K562 (cell line): ENCODE data around the gene NTPCR. TPM values are rescaled to one million over a fixed set of nuclear protein-coding genes. Genes with fewer than 3 reads are reported as not detected.

ENCODE experiments used
- ATAC-seq: fragments of 200-7000 bp; cut with Tn5 transposase; 3 replicates; pipeline ENCODE4 v1.9.1; 2020; ENCODE audit warnings: moderate library complexity
- BruUV-seq: library from RNA; stranded (reverse); fragments of 400-500 nt; replicated peaks from 2 replicates; lab custom pipeline; 2021; lab: Mats Ljungman, UMichigan
- CTCF ChIA-PET: fragments of 300-600 bp; formaldehyde crosslinking; extraction: SDS; loops from one replicate; lab custom pipeline; 2021; ENCODE audit warnings: low intra/inter-chr PET ratio; lab: Yijun Ruan, JAX
- POLR2A ChIA-PET: fragments of 300-600, 350-650 bp; sonication (Branson Sonifier 250); formaldehyde crosslinking; extraction: SDS; loops from one replicate; lab custom pipeline; 2021; ENCODE audit warnings: antibody characterized with exemption, inconsistent platforms; lab: Yijun Ruan, JAX
- DNase-seq, 4 experiments: peaks; one replicate each; pipeline versions ENCODE4 v3.0.0 to v3.0.0-alpha.2; 2011 to 2018; ENCODE audit warnings: low spot score in 3 of 4, mixed read lengths in 3 of 4; ENCODE audit errors: extremely low read depth in 1 of 4
- FAIRE-seq: peaks from 2 replicates; lab custom pipeline; 2011; peaks lifted over from hg19 to GRCh38; lab: Jason Lieb, UNC
- H2AFZ ChIP-seq: 2 replicates; pipeline ENCODE4 v1.6.0; 2011; ENCODE audit warnings: low read depth, low read length, control low read depth, inconsistent platforms
- H3K27ac ChIP-seq: fragments of 200-600 bp; 3 replicates; pipeline ENCODE4 v1.8.0; 2011; ENCODE audit warnings: low read depth, mild to moderate bottlenecking, control low read depth, inconsistent platforms, low read length, moderate library complexity, mixed read lengths; ENCODE audit errors: extremely low read depth
- H3K27me3 ChIP-seq, 2 experiments: fragments of 300-600 bp in 1 of 2; 2 replicates in 1 of 2; 3 replicates in 1 of 2; pipeline versions ENCODE4 v1.6.0 to v1.8.0; 2011; ENCODE audit warnings: inconsistent platforms in 2 of 2, low read length in 2 of 2, mild to moderate bottlenecking in 1 of 2, mixed read lengths in 1 of 2, moderate library complexity in 1 of 2; ENCODE audit not compliant: control insufficient read depth in 2 of 2, insufficient read depth in 2 of 2
- H3K36me3 ChIP-seq: fragments of 300-600 bp; 3 replicates; pipeline ENCODE4 v1.8.0; 2011; ENCODE audit warnings: mild to moderate bottlenecking, low read length, inconsistent platforms; ENCODE audit not compliant: control insufficient read depth, insufficient read depth
- H3K4me1 ChIP-seq, 2 experiments: fragments of 200-600 bp in 1 of 2; replicated peaks in 1 of 2; 2 replicates in 1 of 2; 3 replicates in 1 of 2; pipeline versions ENCODE4 v1.5.1 to v1.8.0; 2011; ENCODE audit warnings: inconsistent platforms in 2 of 2, low read length in 2 of 2, mild to moderate bottlenecking in 1 of 2, mixed read lengths in 1 of 2, moderate library complexity in 1 of 2; ENCODE audit not compliant: control insufficient read depth in 2 of 2, insufficient read depth in 2 of 2
- H3K4me2 ChIP-seq: 2 replicates; pipeline ENCODE4 v1.6.1; 2011; ENCODE audit warnings: low read length, control low read depth, inconsistent platforms, mixed read lengths; ENCODE audit not compliant: insufficient read depth
- H3K4me3 ChIP-seq: fragments of 200-600 bp; sonication (generic), shearing (Covaris generic); 2 replicates; pipeline ENCODE4 v1.5.1; 2016; ENCODE audit warnings: control low read depth, inconsistent platforms
- H3K79me2 ChIP-seq: fragments of 200-600 bp; 3 replicates; pipeline ENCODE4 v1.8.0; 2011; ENCODE audit warnings: low read length, inconsistent platforms; ENCODE audit not compliant: control insufficient read depth, insufficient read depth
- H3K9ac ChIP-seq, 2 experiments: 2 replicates each; pipeline versions ENCODE4 v1.6.0 to v1.6.1; 2011; ENCODE audit warnings: low read depth in 2 of 2, low read length in 2 of 2, control low read depth in 1 of 2, inconsistent platforms in 1 of 2, mild to moderate bottlenecking in 1 of 2, mixed read lengths in 1 of 2; ENCODE audit not compliant: insufficient read depth in 1 of 2
- H3K9me1 ChIP-seq: one replicate; pipeline ENCODE4 v1.6.0; 2011; ENCODE audit warnings: inconsistent platforms, mild to moderate bottlenecking, low read length, moderate library complexity; ENCODE audit not compliant: control insufficient read depth, insufficient read depth
- H3K9me3 ChIP-seq: replicated peaks from 2 replicates; pipeline ENCODE4 v1.5.1; 2011; ENCODE audit warnings: low read depth, low read length, inconsistent platforms; ENCODE audit not compliant: control insufficient read depth, insufficient read depth
- H4K20me1 ChIP-seq: replicated peaks from 2 replicates; pipeline ENCODE4 v1.6.1; 2011; ENCODE audit warnings: low read length, inconsistent platforms, mixed read lengths; ENCODE audit not compliant: control insufficient read depth, insufficient read depth
- EP300 ChIP-seq: IDR thresholded peaks from 2 replicates; pipeline ENCODE4 v1.6.1; 2012; ENCODE audit warnings: low read length, improper control_type of control experiment
- KDM2B ChIP-seq: fragments of 250-450 bp; sonication (Bioruptor Pico); IDR thresholded peaks from 2 replicates; pipeline ENCODE4 v1.8.0; 2021; ENCODE audit warnings: mild to moderate bottlenecking, moderate library complexity
- MAZ ChIP-seq, 2 experiments: fragments of 450-650 bp in 1 of 2; sonication (generic) in 1 of 2; formaldehyde crosslinking; IDR thresholded peaks in 1 of 2; conservative IDR thresholded peaks in 1 of 2; 2 replicates each; pipeline versions ENCODE4 v1.4.0 to v1.5.0; 2020; ENCODE audit warnings: mild to moderate bottlenecking in 1 of 2, missing genetic modification reagents in 1 of 2
- MEF2D ChIP-seq: conservative IDR thresholded peaks from 2 replicates; pipeline ENCODE4 v1.6.1; 2016; ENCODE audit warnings: low read depth, missing genetic modification characterization, missing compliant biosample characterization
- NBN ChIP-seq: fragments of 450-650 bp; IDR thresholded peaks from 2 replicates; pipeline ENCODE4 v1.6.1; 2016; ENCODE audit warnings: low read depth, mild to moderate bottlenecking
- NCOA1 ChIP-seq: fragments of 450-650 bp; IDR thresholded peaks from 2 replicates; pipeline ENCODE4 v1.6.1; 2016; ENCODE audit warnings: low read depth
- NEUROD1 ChIP-seq: fragments of 150-350 bp; IDR thresholded peaks from 2 replicates; pipeline ENCODE4 v1.6.1; 2014; ENCODE audit warnings: borderline replicate concordance, low read length, low read depth; ENCODE audit not compliant: partially characterized antibody
- NONO ChIP-seq, 2 experiments: fragments of 200-400 bp in 1 of 2; fragments of 450-650 bp in 1 of 2; formaldehyde crosslinking in 1 of 2; IDR thresholded peaks; 2 replicates each; pipeline ENCODE4 v1.6.1; 2017; ENCODE audit warnings: low read depth in 2 of 2, mild to moderate bottlenecking in 2 of 2, moderate library complexity in 2 of 2, low read length in 1 of 2
- RBM22 ChIP-seq: fragments of 200-400 bp; formaldehyde crosslinking; IDR thresholded peaks from 2 replicates; pipeline ENCODE4 v1.6.1; 2018; ENCODE audit warnings: low read length, low read depth; ENCODE audit not compliant: poor library complexity, severe bottlenecking
- RBM25 ChIP-seq: fragments of 200-400 bp; formaldehyde crosslinking; IDR thresholded peaks from 2 replicates; pipeline ENCODE4 v1.6.1; 2018; ENCODE audit warnings: low read length, low read depth, moderate library complexity; ENCODE audit not compliant: severe bottlenecking
- SETDB1 ChIP-seq: IDR thresholded peaks from one replicate; pipeline ENCODE4 v1.6.1; 2012; ENCODE audit warnings: low read length, control low read depth, inconsistent platforms
- SRSF1 ChIP-seq: fragments of 200-400 bp; formaldehyde crosslinking; IDR thresholded peaks from 2 replicates; pipeline ENCODE4 v1.6.1; 2017; ENCODE audit warnings: mild to moderate bottlenecking, low read depth, low read length, moderate library complexity
- TFAP4 ChIP-seq: sonication (generic); formaldehyde crosslinking; IDR thresholded peaks from 2 replicates; pipeline ENCODE4 v1.8.0; 2022; ENCODE audit warnings: missing genetic modification reagents, mild to moderate bottlenecking, moderate library complexity, borderline replicate concordance
- ZFP36 ChIP-seq: fragments of 150-350 bp; IDR thresholded peaks from 2 replicates; pipeline ENCODE4 v1.6.1; 2018; ENCODE audit warnings: low read length, low read depth; ENCODE audit not compliant: partially characterized antibody
- ZNF174 ChIP-seq: fragments of 250-450 bp; sonication (Bioruptor Pico); IDR thresholded peaks from 2 replicates; pipeline ENCODE4 v1.4.0; 2020; ENCODE audit warnings: mild to moderate bottlenecking
- ZNF778 ChIP-seq: fragments of 450-650 bp; formaldehyde crosslinking; IDR thresholded peaks from 2 replicates; pipeline ENCODE4 v1.4.0; 2020; ENCODE audit warnings: mild to moderate bottlenecking, moderate library complexity
- ZNF830 ChIP-seq: fragments of 250-450 bp; sonication (Bioruptor Pico); IDR thresholded peaks from 2 replicates; pipeline ENCODE4 v1.5.0; 2021; ENCODE audit warnings: mild to moderate bottlenecking
- WGBS: fragments of 100-300 bp; shearing (Covaris generic); methylation state at CpG from one replicate; pipeline ENCODE4 v1.1.6; 2016; ENCODE audit warnings: low coverage, mixed read lengths; ENCODE audit not compliant: insufficient coverage; ENCODE audit errors: missing lambda C conversion rate; 5-methylcytosine and 5-hydroxymethylcytosine counted together
- in situ Hi-C: fragments of 300-500 bp; cut with MboI; formaldehyde crosslinking; loops from 4 replicates; pipeline ENCODE4 v1.15.0; 2018; ENCODE audit warnings: inconsistent platforms, mixed read lengths
- intact Hi-C: fragments of 100-400 bp; cut with micrococcal nuclease; formaldehyde crosslinking; loops from 2 replicates; pipeline ENCODE4 v1.14.2; 2022
- polyA plus RNA-seq, 8 experiments: library from polyadenylated mRNA; depleted of rRNA in 4 of 8; stranded (reverse) in 5 of 8; unstranded in 3 of 8; fragments of >200 nt; fragmentation: Nextera tagmentation in 2 of 8; fragmentation: Illumina TruSeq in 1 of 8; extraction: Ambion mirVana in 2 of 8; extraction: Trizol in 1 of 8; gene quantifications; 2 replicates each; pipeline versions ENCODE4 v1.2.1 to v1.2.3, GENCODE V29; 2011 to 2014; ENCODE audit warnings: inconsistent platforms in 1 of 8, missing spikeins in 1 of 8
- total RNA-seq, 7 experiments: library from RNA; depleted of rRNA in 6 of 7; stranded (reverse); fragments of >200 nt in 6 of 7; fragmentation: Illumina TruSeq in 2 of 7; extraction: Trizol in 2 of 7; gene quantifications; 2 replicates each; pipeline versions ENCODE4 v1.2.1 to v1.2.3, GENCODE V29; 2011 to 2021; ENCODE audit warnings: low replicate concordance in 1 of 7
- TF ChIP-seq, protein P1 (sequence below): sonication (generic); formaldehyde crosslinking; IDR thresholded peaks from 2 replicates; pipeline ENCODE4 v1.8.0; 2022; ENCODE audit warnings: mild to moderate bottlenecking, missing genetic modification reagents
- TF ChIP-seq, protein P2 (sequence below): sonication (generic); formaldehyde crosslinking; IDR thresholded peaks from 2 replicates; pipeline ENCODE4 v1.8.1; 2023; ENCODE audit warnings: mild to moderate bottlenecking, missing genetic modification reagents

Gene NTPCR
- total and polyA plus RNA-seq, 9 of the 15 experiments (the other 6 are each of a cell fraction or from before 2014, with no cell fraction given): 19.3 to 105 (median 48.8) TPM

DNA sequence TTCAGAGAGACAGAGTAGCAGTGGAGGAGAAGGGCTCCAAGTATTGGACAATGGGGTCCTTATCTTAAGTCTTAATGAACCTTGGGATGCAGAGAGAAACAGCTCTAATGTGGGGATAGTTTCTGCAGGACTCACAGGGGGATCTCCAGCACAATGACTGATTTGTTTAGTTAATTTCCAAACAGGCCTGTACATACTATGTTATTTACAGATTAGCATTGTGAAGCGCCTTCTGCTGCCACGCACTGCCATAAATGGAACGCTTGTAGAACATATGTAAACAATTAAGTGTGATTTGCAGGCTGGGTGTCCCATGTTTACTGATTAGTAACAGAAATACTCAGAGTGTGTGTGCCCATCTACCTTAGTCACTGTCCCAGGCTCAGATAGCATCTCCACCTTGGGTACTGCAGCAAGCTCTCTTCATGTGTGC lies 56.1 kb downstream of the NTPCR start (continued):
- TF ChIP-seq ZNF174 (CRISPR knock-in tag) (no peak), NCOA1 (no peak), SETDB1 (no peak)
- TF ChIP-seq, all 486 proteins: peak for 0

DNA sequence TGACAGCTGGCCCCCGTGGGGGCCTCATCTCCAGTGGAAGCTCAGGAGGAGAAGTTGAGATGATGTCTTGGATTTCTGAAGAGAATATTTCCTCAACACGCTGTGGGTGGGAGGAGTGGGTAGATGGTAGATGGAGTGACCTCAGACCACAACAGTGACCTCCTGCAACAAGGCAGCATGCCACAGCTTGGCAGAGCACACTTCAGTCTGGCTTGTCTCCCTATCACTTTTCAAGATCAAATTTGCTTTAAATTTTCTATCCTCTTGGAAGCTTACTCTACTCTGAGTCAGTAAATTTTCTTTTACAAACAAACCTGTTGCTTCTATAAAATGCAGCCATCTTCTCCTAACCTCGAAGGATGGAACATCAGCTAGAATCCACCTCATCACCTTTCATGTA lies 59.7 kb downstream of the NTPCR start:
- no peak for ATAC-seq
- intact Hi-C loops: no loop called here
- Histone ChIP-seq H3K79me2 (no peaks in the 10 kb centered on the region), H3K27me3 (peaks cover 2 to 15% of the 10 kb centered on the region in 2 experiments; a peak in 4 of 5 replicates), H3K9me3 (no peaks in the 10 kb centered on the region), H3K4me1 (no peaks in the 10 kb centered on the region; a peak in 1 of 5 replicates), H2AFZ (no peak overlapping the region), H3K4me2 (no peak overlapping the region), H4K20me1 (no peaks in the 10 kb centered on the region), H3K9ac (no peak overlapping the region), H3K4me3 (no peak overlapping the region), H3K36me3 (no peaks in the 10 kb centered on the region), H3K27ac (no peak overlapping the region), H3K9me1 (no peaks in the 10 kb centered on the region)
- POLR2A ChIA-PET: interaction anchor here (0.7 to 0.9 kb wide), 3 partner anchors 15 to 94 kb away, joined by 3 to 4 read pairs (median 3); no protein-coding TSS in a partner anchor
- in situ Hi-C loops: no loop called here
- DNase-seq: no peak
- no TSS peak for BruUV-seq
- no peak for FAIRE-seq
- CTCF ChIA-PET: no interaction called here
- WGBS: 6% methylated on average over 3 of the region's 3 CpGs
- TF ChIP-seq RBM22 (no peak), ZNF830 (CRISPR knock-in tag) (no peak), ZFP36 (no peak), NEUROD1 (no peak), NONO (IDR thresholded peaks at IDR 0.05; ENCODE audit: low read depth in 2 of 2, low read length in 1 of 2) (no peak), EP300 (no peak), SRSF1 (no peak), MAZ (CRISPR knock-in tag; conservative IDR thresholded peaks at IDR 0.05 in 1 of 2, IDR thresholded peaks at IDR 0.05 in 1 of 2) (no peak), MEF2D (tag) (no peak), KDM2B (CRISPR knock-in tag) (no peak), ZNF778 (CRISPR knock-in tag) (no peak), RBM25 (no peak), TFAP4 (CRISPR knock-in tag) (no peak), NBN (no peak)
- TF ChIP-seq, protein P1, sequence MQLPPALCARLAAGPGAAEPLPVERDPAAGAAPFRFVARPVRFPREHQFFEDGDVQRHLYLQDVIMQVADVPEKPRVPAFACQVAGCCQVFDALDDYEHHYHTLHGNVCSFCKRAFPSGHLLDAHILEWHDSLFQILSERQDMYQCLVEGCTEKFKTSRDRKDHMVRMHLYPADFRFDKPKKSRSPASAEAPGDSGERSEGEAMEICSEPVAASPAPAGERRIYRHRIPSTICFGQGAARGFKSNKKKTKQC (CRISPR knock-in tag): no peak
- TF ChIP-seq, protein P2, sequence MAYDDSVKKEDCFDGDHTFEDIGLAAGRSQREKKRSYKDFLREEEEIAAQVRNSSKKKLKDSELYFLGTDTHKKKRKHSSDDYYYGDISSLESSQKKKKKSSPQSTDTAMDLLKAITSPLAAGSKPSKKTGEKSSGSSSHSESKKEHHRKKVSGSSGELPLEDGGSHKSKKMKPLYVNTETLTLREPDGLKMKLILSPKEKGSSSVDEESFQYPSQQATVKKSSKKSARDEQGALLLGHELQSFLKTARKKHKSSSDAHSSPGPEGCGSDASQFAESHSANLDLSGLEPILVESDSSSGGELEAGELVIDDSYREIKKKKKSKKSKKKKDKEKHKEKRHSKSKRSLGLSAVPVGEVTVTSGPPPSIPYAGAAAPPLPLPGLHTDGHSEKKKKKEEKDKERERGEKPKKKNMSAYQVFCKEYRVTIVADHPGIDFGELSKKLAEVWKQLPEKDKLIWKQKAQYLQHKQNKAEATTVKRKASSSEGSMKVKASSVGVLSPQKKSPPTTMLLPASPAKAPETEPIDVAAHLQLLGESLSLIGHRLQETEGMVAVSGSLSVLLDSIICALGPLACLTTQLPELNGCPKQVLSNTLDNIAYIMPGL (CRISPR knock-in tag): no peak
